Midbrain (tissue), 1 donor: Measurements from ENCODE around the gene NFIC.
"Not testable (repeated sequence)": the region's sequence is repeated elsewhere in the genome, so short reads cannot be mapped to it uniquely, and the experiment has no call there.

Source experiments
- DNase-seq: peaks from one replicate; lab custom pipeline; 2025; lab: John Stamatoyannopoulos, UW

NFIC gene

GRCh38 chr19:3336680-3337523, 29.5 kb upstream of the NFIC start:
- DNase-seq: peak; percentile 78

- no peak for DNase-seq
Measured at GRCh38 chr19:3338541-3339181, 27.7 kb upstream of the NFIC start.

- no peak for DNase-seq
Measured at GRCh38 chr19:3340340-3340739, 26.0 kb upstream of the NFIC start.

GRCh38 chr19:3342246-3342645, 24.1 kb upstream of the NFIC start:
- no peak for DNase-seq

GRCh38 chr19:3342962-3343361, 23.4 kb upstream of the NFIC start:
- not testable (repeated sequence) for DNase-seq

- DNase-seq: peak; percentile 71
Measured at GRCh38 chr19:3343619-3344502, 22.5 kb upstream of the NFIC start.

GRCh38 chr19:3344608-3345598, 21.5 kb upstream of the NFIC start:
- DNase-seq: no peak

GRCh38 chr19:3345850-3346460, 20.4 kb upstream of the NFIC start:
- DNase-seq: no peak

- peak; percentile 86 for DNase-seq
Measured at GRCh38 chr19:3346677-3347353, 19.6 kb upstream of the NFIC start.

- no peak for DNase-seq
Measured at GRCh38 chr19:3348042-3348441, 18.3 kb upstream of the NFIC start.

GRCh38 chr19:3348469-3348868, 17.9 kb upstream of the NFIC start:
- not testable (repeated sequence) for DNase-seq

GRCh38 chr19:3350014-3350663, 16.2 kb upstream of the NFIC start:
- DNase-seq: no peak

GRCh38 chr19:3351702-3352447, 14.5 kb upstream of the NFIC start:
- no peak for DNase-seq

GRCh38 chr19:3353493-3353892, 12.9 kb upstream of the NFIC start:
- DNase-seq: no peak

- DNase-seq: no peak
Measured at GRCh38 chr19:3356805-3357204, 9.6 kb upstream of the NFIC start.

GRCh38 chr19:3357271-3357991, 9.0 kb upstream of the NFIC start:
- DNase-seq: no peak

GRCh38 chr19:3357992-3358688, 8.2 kb upstream of the NFIC start:
- DNase-seq: no peak

- DNase-seq: no peak
Measured at GRCh38 chr19:3358689-3359014, 7.7 kb upstream of the NFIC start.
